NB4 (cell line): Measurements from ENCODE around the gene MPO.

Experiments
- DNase-seq: peaks from one replicate; pipeline ENCODE4 v3.0.0; 2010; ENCODE audit warnings: low read depth
- H3K4me3 ChIP-seq: one replicate; pipeline ENCODE4 v1.5.1; 2011; ENCODE audit warnings: mild to moderate bottlenecking, low read depth, low read length, moderate library complexity
- MYC ChIP-seq: IDR thresholded peaks from 2 replicates; pipeline ENCODE4 v1.6.1; 2011; ENCODE audit warnings: low read depth, low read length
- POLR2A ChIP-seq: IDR thresholded peaks from 2 replicates; pipeline ENCODE4 v1.6.1; 2011; ENCODE audit warnings: mild to moderate bottlenecking; ENCODE audit not compliant: insufficient read length; ENCODE audit errors: extremely low read depth
- TF ChIP-seq, protein P1 (sequence below): IDR thresholded peaks from one replicate; pipeline ENCODE4 v1.5.1; 2012; ENCODE audit warnings: low read depth, low read length
- TF ChIP-seq, protein P2 (sequence below): IDR thresholded peaks from 2 replicates; pipeline ENCODE4 v1.6.1; 2011; ENCODE audit warnings: low read depth, low read length

MPO gene

DNA sequence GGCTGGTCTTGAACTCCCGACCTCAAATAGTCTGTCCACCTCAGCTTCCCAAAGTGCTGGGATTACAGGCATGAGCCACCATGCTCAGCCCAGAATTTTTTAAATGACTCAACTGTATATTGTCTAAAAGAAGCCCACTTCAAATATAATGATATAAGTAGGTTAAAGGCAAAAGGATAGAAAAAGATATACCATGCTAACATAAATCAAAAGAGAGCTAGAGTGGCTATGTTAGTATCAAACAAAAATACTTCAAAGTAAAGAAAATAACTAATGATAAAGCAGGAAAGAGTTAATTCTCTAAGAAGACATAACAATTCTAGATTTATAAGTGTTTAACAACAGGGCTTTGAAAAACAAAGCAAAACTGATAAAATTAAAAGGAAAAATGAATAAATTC is 13.3 kb upstream of the MPO start:
- DNase-seq: no peak
- no peak overlapping the region for H3K4me3 ChIP-seq
- TF ChIP-seq, protein P1, sequence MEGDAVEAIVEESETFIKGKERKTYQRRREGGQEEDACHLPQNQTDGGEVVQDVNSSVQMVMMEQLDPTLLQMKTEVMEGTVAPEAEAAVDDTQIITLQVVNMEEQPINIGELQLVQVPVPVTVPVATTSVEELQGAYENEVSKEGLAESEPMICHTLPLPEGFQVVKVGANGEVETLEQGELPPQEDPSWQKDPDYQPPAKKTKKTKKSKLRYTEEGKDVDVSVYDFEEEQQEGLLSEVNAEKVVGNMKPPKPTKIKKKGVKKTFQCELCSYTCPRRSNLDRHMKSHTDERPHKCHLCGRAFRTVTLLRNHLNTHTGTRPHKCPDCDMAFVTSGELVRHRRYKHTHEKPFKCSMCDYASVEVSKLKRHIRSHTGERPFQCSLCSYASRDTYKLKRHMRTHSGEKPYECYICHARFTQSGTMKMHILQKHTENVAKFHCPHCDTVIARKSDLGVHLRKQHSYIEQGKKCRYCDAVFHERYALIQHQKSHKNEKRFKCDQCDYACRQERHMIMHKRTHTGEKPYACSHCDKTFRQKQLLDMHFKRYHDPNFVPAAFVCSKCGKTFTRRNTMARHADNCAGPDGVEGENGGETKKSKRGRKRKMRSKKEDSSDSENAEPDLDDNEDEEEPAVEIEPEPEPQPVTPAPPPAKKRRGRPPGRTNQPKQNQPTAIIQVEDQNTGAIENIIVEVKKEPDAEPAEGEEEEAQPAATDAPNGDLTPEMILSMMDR: no peak
- TF ChIP-seq POLR2A (no peak), MYC (no peak)
- TF ChIP-seq, protein P2, sequence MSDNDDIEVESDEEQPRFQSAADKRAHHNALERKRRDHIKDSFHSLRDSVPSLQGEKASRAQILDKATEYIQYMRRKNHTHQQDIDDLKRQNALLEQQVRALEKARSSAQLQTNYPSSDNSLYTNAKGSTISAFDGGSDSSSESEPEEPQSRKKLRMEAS: no peak

DNA sequence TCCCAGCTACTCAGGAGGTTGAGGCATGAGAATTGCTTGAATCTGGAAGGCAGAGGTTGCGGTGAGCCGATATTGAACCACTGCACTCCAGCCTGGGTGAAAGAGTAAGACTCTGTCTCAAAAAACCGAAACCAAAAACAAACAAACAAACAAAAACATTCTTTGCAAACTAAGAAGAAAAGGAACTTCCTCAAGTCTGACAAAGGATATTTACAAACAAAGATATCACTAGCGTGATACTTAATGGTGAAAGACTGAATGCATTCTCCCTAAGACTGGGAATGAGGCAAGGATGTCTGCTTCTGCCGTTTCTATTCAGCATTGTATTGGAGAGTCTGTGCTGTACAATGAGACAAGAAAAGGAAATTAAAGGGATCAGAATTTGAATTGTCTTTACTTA is 10.5 kb upstream of the MPO start:
- TF ChIP-seq, protein P1: no peak
- TF ChIP-seq MYC (no peak), POLR2A (no peak)
- TF ChIP-seq, protein P2: no peak
- H3K4me3 ChIP-seq: no peak overlapping the region
- no peak for DNase-seq

DNA sequence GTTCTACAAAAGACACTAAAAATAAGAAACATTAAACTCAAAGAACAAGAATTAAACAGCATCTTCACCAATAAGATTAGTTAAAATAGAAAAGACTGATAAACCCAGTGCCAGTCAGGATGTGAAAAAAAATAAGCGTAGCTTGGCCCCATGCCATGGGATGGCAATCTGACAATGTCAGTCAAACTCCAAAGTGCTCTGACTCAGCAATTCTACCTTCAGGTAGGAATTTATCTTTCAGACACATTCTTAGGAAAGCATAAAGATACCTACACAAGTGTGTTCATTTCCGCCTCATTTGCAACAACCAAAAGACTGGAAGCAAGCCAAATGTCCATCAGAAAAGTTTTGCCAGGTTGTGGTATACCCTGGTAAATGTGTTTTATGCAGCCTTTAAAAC is 9.1 kb upstream of the MPO start:
- DNase-seq: peak; percentile 26
- no peak overlapping the region for H3K4me3 ChIP-seq
- TF ChIP-seq, protein P1: no peak
- no peak for TF ChIP-seq POLR2A
- TF ChIP-seq MYC: no peak
- TF ChIP-seq, protein P2: no peak

DNA sequence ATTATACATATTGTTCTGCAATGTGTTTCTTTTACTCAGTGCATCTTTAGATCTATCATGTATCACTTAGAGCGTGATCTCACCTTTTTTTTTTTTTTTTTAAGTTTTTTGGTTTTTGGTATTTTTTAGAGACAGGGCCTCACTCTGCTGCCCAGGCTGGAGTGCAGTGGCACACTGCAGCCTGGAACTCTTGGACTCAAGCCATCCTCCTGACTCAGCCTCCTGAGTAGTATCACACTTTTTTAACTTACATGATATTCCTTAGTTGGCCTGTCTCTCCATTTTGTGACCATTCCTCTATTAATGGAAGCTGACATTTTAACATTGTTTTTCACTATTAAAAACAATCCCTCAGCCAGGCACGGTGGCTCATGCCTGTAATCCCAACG is 4.7 kb upstream of the MPO start:
- DNase-seq: peak; percentile 59
- TF ChIP-seq, protein P2: no peak
- TF ChIP-seq POLR2A: no peak
- no peak for TF ChIP-seq MYC
- TF ChIP-seq, protein P1: no peak
- peak overlapping the region; percentile 37 for H3K4me3 ChIP-seq

DNA sequence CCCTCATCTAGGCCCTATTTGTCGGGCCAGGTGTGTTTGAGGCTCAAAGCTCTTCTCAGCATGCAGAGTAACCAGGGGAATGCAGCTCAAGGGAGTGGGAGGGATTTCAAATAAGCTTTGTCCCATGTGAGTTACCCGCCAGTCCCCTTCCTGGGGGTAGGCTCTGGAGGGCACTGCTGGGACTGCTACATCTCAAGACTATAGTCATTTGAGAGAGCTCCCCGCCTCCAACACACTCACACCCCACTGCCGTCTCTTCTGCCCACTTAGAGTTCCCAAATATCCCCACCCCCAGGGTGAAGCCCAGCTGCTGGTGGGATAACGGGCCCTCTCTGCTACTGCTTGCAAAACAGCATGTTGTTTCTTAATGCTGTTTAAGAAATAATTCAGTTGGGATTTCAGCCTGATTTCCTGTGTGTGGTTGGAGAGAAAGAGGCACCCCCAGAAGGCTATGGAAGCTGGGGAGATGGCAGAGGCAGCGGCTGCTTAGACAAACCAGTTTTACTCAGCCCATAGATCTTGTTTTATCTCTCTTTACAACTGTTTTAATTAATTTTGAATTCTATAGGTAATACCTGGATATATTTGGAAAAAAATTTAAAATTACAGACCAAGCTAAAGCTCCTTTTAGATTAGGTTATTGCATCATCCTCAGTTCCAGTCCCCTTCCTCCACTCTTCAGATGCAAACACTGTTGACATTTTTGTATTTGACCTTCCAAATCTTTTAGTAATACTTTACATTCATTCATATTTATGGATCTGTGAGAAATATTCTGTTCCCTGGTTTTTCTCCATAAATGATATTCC is 4.1 kb upstream of the MPO start:
- peak overlapping the region; percentile 68 for H3K4me3 ChIP-seq
- peak; percentile 99 for DNase-seq
- TF ChIP-seq, protein P2: peak; percentile 60; the same call in 1 of the 2 replicates
- TF ChIP-seq POLR2A (peak; percentile 64), MYC (peak; percentile 59; the same call in 1 of the 2 replicates)
- TF ChIP-seq, protein P1: no peak
